Gastroesophageal sphincter (tissue), 4 donors: Measurements from ENCODE around the gene KCNK6. TPM values are rescaled to one million over a fixed set of nuclear protein-coding genes. Genes with fewer than 3 reads are reported as not detected.
A peak's percentile ranks its signal among the peaks of the same experiment; 100 is the strongest.
"Not testable (repeated sequence)": the region's sequence is repeated elsewhere in the genome, so short reads cannot be mapped to it uniquely, and the experiment has no call there.

Experiments used
- ATAC-seq: fragments of 150-250 bp; one replicate; pipeline ENCODE4 v1.9.1; 2016; ENCODE audit warnings: mild to moderate bottlenecking, moderate library complexity
- H3K27ac ChIP-seq, 4 donors: fragments of 200-600 bp; sonication (generic) in 3 of 4; 1 replicate in 3 of 4; 2 replicates in 1 of 4; pipeline ENCODE4 v1.5.1; 2016 to 2019
- H3K27me3 ChIP-seq: fragments of 200-600 bp; sonication (generic); one replicate; pipeline ENCODE4 v1.5.1; 2019
- H3K36me3 ChIP-seq, 2 donors: fragments of 200-600 bp; sonication (generic); one replicate each; pipeline ENCODE4 v1.5.1; 2019; ENCODE audit warnings: control low read depth in 1 of 2
- H3K4me1 ChIP-seq, 3 donors: fragments of 200-600 bp; sonication (generic); 1 replicate in 2 of 3; 2 replicates in 1 of 3; pipeline ENCODE4 v1.5.1; 2016 to 2019; ENCODE audit warnings: control low read depth in 2 of 3
- H3K4me3 ChIP-seq, 2 donors: fragments of 200-600 bp; sonication (generic); one replicate each; pipeline ENCODE4 v1.5.1; 2019; ENCODE audit warnings: mild to moderate bottlenecking in 1 of 2, moderate library complexity in 1 of 2
- H3K9me3 ChIP-seq, 3 donors: fragments of 200-600 bp; sonication (generic); one replicate each; pipeline ENCODE4 v1.5.1; 2017 to 2019; ENCODE audit warnings: control low read depth in 2 of 3
- EP300 ChIP-seq: sonication (generic); formaldehyde crosslinking; IDR thresholded peaks from one replicate; pipeline ENCODE4 v1.6.1; 2017; ENCODE audit warnings: antibody characterized with exemption, mild to moderate bottlenecking
- POLR2A ChIP-seq, 2 donors: fragments of 450-650 bp; IDR thresholded peaks; one replicate each; pipeline ENCODE4 v1.6.1; 2017; ENCODE audit warnings: antibody characterized with exemption in 2 of 2, mild to moderate bottlenecking in 2 of 2, moderate library complexity in 1 of 2
- POLR2AphosphoS5 ChIP-seq: sonication (generic); formaldehyde crosslinking; IDR thresholded peaks from one replicate; pipeline ENCODE4 v1.6.1; 2017; ENCODE audit warnings: antibody characterized with exemption
- WGBS, 2 donors: methylation state at CpG; one replicate each; pipeline ENCODE4 v1.1.5; 2018; ENCODE audit warnings: low coverage in 1 of 2; 5-methylcytosine and 5-hydroxymethylcytosine counted together
- total RNA-seq, 4 donors: library from RNA; depleted of rRNA; stranded (reverse); fragments of >200 nt; gene quantifications; one replicate each; pipeline ENCODE4 v1.1.0, GENCODE V29; 2016
- TF ChIP-seq, protein P1 (sequence below), 4 experiments: fragments of 200-600 bp in 2 of 4; fragments of 450-650 bp in 2 of 4; sonication (generic) in 1 of 4; IDR thresholded peaks; one replicate each; pipeline ENCODE4 v1.5.1; 2017 to 2019; ENCODE audit warnings: antibody characterized with exemption in 4 of 4, mild to moderate bottlenecking in 2 of 4, moderate library complexity in 2 of 4

Gene KCNK6
- total RNA-seq, 4 donors from 2014 or later: 2.3 to 9.3 (median 6.1) TPM

GRCh38 chr19:38333245-38333644 is 13.6 kb downstream of the KCNK6 start:
- Histone ChIP-seq H3K9me3 (no peaks in the 10 kb centered on the region), H3K36me3 (peaks cover 0 to 9% of the 10 kb centered on the region in 2 donors), H3K4me1 (peaks cover 0 to 18% (median 7%) of the 10 kb centered on the region in 3 donors), H3K27ac (no peak overlapping the region), H3K4me3 (no peak overlapping the region), H3K27me3 (no peaks in the 10 kb centered on the region)
- no peak for ATAC-seq
- WGBS, 2 donors: 83 to 91% methylated on average over 5 to 8 of the region's 9 CpGs
- TF ChIP-seq POLR2A (IDR thresholded peaks at IDR 0.05) (no peak), POLR2AphosphoS5 (no peak), EP300 (no peak)
- TF ChIP-seq, protein P1, sequence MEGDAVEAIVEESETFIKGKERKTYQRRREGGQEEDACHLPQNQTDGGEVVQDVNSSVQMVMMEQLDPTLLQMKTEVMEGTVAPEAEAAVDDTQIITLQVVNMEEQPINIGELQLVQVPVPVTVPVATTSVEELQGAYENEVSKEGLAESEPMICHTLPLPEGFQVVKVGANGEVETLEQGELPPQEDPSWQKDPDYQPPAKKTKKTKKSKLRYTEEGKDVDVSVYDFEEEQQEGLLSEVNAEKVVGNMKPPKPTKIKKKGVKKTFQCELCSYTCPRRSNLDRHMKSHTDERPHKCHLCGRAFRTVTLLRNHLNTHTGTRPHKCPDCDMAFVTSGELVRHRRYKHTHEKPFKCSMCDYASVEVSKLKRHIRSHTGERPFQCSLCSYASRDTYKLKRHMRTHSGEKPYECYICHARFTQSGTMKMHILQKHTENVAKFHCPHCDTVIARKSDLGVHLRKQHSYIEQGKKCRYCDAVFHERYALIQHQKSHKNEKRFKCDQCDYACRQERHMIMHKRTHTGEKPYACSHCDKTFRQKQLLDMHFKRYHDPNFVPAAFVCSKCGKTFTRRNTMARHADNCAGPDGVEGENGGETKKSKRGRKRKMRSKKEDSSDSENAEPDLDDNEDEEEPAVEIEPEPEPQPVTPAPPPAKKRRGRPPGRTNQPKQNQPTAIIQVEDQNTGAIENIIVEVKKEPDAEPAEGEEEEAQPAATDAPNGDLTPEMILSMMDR (IDR thresholded peaks at IDR 0.05): no peak

GRCh38 chr19:38335949-38336637 is 16.4 kb downstream of the KCNK6 start:
- H3K27ac ChIP-seq: peak overlapping the region; percentile 85 to 99 (median 96)
- ATAC-seq: peak; percentile 90
- H3K9me3 ChIP-seq: no peaks in the 10 kb centered on the region
- H3K4me1 ChIP-seq: peaks cover 0 to 27% (median 7%) of the 10 kb centered on the region in 3 donors
- peak; percentile 24 to 28 for TF ChIP-seq POLR2A (IDR thresholded peaks at IDR 0.05)
- TF ChIP-seq EP300: no peak
- TF ChIP-seq, protein P1 (IDR thresholded peaks at IDR 0.05): no peak
- peak; percentile 61 for TF ChIP-seq POLR2AphosphoS5
- WGBS, 2 donors: 0% methylated on average over 44 to 47 of the region's 52 CpGs
- peak overlapping the region; percentile 70 to 77 for H3K4me3 ChIP-seq
- H3K36me3 ChIP-seq: peaks cover 0 to 35% of the 10 kb centered on the region in 2 donors
- no peaks in the 10 kb centered on the region for H3K27me3 ChIP-seq

DNA sequence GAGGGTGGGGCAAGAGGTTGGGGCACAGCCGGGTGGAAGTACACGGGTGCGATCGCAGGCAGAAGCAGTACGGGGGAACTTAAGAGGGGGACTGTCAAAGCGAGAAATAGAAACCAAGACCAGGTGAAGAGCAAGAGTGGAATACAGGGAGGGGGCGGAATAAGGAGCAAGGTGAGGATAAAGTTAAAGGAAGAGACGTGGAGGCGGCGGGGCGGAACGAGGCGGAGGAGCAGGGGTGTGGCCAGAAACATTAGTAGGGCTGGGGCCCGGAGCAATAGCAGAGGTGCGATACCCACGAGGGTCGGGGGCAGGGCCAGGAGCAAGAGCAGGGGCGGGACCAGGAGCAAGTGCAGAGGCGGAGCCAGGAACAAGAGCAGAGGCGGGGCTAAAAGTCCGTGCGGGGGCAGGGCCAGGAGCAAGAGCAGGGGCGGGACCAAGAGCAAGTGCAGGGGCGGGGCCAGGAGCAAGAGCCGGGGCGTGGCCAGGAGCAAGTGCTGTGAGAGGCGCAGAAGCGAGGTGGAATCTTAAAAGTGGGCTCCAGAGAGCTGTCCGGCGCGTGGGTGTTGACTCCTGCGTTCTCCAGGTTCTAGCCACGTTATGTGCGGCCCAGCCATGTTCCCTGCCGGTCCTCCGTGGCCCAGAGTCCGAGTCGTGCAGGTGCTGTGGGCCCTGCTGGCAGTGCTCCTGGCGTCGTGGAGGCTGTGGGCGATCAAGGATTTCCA is 17.2 kb downstream of the KCNK6 start:
- Histone ChIP-seq H3K4me3 (peak overlapping the region; percentile 70 to 77), H3K9me3 (no peaks in the 10 kb centered on the region), H3K36me3 (peaks cover 0 to 38% of the 10 kb centered on the region in 2 donors), H3K4me1 (peaks cover 0 to 27% (median 7%) of the 10 kb centered on the region in 3 donors), H3K27me3 (no peaks in the 10 kb centered on the region), H3K27ac (peak overlapping the region; percentile 85 to 99 (median 96))
- TF ChIP-seq POLR2AphosphoS5: no peak
- no peak for TF ChIP-seq POLR2A (IDR thresholded peaks at IDR 0.05)
- TF ChIP-seq, protein P1 (IDR thresholded peaks at IDR 0.05): no peak
- TF ChIP-seq EP300: no peak
- peak; percentile 76 for ATAC-seq
- WGBS, 2 donors: 0 to 1% methylated on average over 17 to 28 of the region's 41 CpGs

GRCh38 chr19:38337360-38337653 is 17.7 kb downstream of the KCNK6 start:
- ATAC-seq: no peak
- Histone ChIP-seq H3K27me3 (no peaks in the 10 kb centered on the region), H3K36me3 (peaks cover 0 to 38% of the 10 kb centered on the region in 2 donors), H3K9me3 (no peaks in the 10 kb centered on the region), H3K27ac (peak overlapping the region in 3 of 4 donors; percentile 96 to 99 (median 97)), H3K4me3 (peak overlapping the region; percentile 70 to 77), H3K4me1 (peaks cover 0 to 27% (median 7%) of the 10 kb centered on the region in 3 donors)
- TF ChIP-seq POLR2AphosphoS5: no peak
- TF ChIP-seq, protein P1 (IDR thresholded peaks at IDR 0.05): no peak
- no peak for TF ChIP-seq EP300
- TF ChIP-seq POLR2A (IDR thresholded peaks at IDR 0.05): no peak
- 61 to 71% methylated on average over 6 to 8 of the region's 10 CpGs for WGBS, 2 donors

DNA sequence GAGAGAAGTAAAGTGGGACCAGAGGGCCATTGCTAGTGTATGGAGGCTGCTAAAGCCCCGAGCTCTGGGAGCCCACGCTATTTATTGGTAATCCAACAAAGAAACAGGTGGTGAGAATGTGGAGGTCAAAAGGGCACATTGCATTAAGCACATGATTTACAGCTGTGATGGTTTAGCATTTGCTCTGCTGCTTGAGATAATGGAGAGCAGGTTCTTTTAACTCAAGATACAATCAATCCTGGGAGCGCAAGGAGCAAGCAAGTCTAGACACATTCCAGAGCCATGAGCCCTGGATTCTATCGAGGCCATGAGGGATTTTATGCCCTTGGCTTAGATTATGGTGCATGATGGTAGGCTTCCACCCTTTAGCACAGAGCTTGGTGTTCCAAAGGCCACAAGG is 19.4 kb downstream of the KCNK6 start:
- Histone ChIP-seq H3K36me3 (peaks cover 0 to 54% of the 10 kb centered on the region in 2 donors), H3K4me1 (peaks cover 0 to 27% (median 7%) of the 10 kb centered on the region in 3 donors)
- not testable (repeated sequence) for ATAC-seq, H3K27ac ChIP-seq, H3K27me3 ChIP-seq, H3K9me3 ChIP-seq, H3K4me3 ChIP-seq
- WGBS, 2 donors: 70 to 75% methylated on average over 4 of the region's 4 CpGs
